Mesothelial cell of epicardium (in vitro differentiated cells): ENCODE data around the gene ZNF487. TPM values are rescaled to one million over a fixed set of nuclear protein-coding genes. Genes with fewer than 3 reads are reported as not detected.
"Not testable (repeated sequence)": the region's sequence is repeated elsewhere in the genome, so short reads cannot be mapped to it uniquely, and the experiment has no call there.

Source experiments
- DNase-seq, 2 experiments: peaks; one replicate each; pipeline ENCODE4 v3.0.0; 2021; ENCODE audit warnings: low spot score in 2 of 2; ENCODE audit not compliant: unreplicated experiment in 2 of 2
- H3K27ac Mint-ChIP-seq: 2 replicates; pipeline ENCODE4 v1.8.0; 2021; ENCODE audit warnings: mixed read lengths
- H3K27me3 Mint-ChIP-seq: 2 replicates; pipeline ENCODE4 v1.8.0; 2021; ENCODE audit warnings: low read depth, mixed read lengths
- H3K36me3 Mint-ChIP-seq: 2 replicates; pipeline ENCODE4 v1.8.0; 2021; ENCODE audit warnings: mixed read lengths
- H3K4me1 Mint-ChIP-seq: 2 replicates; pipeline ENCODE4 v1.8.0; 2021; ENCODE audit warnings: mixed read lengths
- H3K4me3 Mint-ChIP-seq: 2 replicates; pipeline ENCODE4 v1.8.0; 2021; ENCODE audit warnings: mild to moderate bottlenecking, moderate library complexity, mixed read lengths
- H3K9me3 Mint-ChIP-seq: 2 replicates; pipeline ENCODE4 v1.8.0; 2021; ENCODE audit warnings: mixed read lengths
- total RNA-seq: library from RNA; stranded (reverse); gene quantifications from 3 replicates; pipeline ENCODE4 v1.2.1, GENCODE V29; 2021
- TF ChIP-seq, protein P1 (sequence below): fragments of 200-600 bp; sonication (generic); IDR thresholded peaks from one replicate; pipeline ENCODE4 v1.5.0; 2021; ENCODE audit warnings: antibody characterized with exemption; ENCODE audit not compliant: unreplicated experiment

Gene ZNF487
- total RNA-seq, 1 donor from 2014 or later = 3.4 TPM

DNA sequence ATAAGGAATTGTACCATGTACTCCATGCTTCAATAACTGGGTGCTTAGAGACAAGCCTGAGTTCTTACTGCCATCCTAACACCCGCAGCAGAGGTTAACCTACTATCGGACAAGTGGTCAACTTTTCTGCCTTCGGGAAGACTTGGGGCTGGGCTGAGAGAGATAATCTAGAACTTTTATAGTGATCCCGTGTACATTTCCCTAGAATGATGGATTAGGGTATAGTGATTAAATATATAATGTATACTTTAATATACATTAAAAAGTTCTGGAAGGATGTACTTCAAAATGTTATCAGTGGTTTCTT, 15.8 kb upstream of the ZNF487 start:
- Mint-ChIP-seq H3K4me1 (peaks cover 14% of the 10 kb centered on the region), H3K4me3 (peak overlapping the region; percentile 81), H3K27me3 (no peaks in the 10 kb centered on the region), H3K9me3 (no peaks in the 10 kb centered on the region), H3K27ac (peak overlapping the region; percentile 92), H3K36me3 (no peaks in the 10 kb centered on the region)
- TF ChIP-seq, protein P1, sequence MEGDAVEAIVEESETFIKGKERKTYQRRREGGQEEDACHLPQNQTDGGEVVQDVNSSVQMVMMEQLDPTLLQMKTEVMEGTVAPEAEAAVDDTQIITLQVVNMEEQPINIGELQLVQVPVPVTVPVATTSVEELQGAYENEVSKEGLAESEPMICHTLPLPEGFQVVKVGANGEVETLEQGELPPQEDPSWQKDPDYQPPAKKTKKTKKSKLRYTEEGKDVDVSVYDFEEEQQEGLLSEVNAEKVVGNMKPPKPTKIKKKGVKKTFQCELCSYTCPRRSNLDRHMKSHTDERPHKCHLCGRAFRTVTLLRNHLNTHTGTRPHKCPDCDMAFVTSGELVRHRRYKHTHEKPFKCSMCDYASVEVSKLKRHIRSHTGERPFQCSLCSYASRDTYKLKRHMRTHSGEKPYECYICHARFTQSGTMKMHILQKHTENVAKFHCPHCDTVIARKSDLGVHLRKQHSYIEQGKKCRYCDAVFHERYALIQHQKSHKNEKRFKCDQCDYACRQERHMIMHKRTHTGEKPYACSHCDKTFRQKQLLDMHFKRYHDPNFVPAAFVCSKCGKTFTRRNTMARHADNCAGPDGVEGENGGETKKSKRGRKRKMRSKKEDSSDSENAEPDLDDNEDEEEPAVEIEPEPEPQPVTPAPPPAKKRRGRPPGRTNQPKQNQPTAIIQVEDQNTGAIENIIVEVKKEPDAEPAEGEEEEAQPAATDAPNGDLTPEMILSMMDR = no peak
- DNase-seq = no peak

DNA sequence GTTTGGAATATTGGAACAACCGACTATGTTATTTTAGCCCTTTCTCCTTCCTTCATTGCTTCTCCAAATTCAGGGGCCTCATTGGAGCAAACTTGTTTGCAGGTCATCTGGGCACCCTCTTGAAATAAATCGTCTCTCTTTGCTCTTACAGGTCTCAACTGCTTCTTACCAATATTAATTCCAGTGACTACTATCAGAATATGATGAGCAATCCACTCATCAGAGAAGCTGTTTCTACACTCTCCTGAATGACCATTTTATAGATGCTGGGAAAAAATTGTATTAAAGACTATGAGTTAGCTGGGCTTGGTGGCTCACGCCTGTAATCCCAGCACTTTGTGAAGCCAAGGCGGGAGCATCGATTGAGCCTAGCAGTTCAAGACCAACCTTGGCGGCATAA, 15.4 kb upstream of the ZNF487 start:
- no peak for DNase-seq
- H3K27me3 Mint-ChIP-seq = no peaks in the 10 kb centered on the region
- H3K27ac Mint-ChIP-seq = peak overlapping the region; percentile 47
- TF ChIP-seq, protein P1 = no peak
- no peaks in the 10 kb centered on the region for H3K9me3 Mint-ChIP-seq
- no peaks in the 10 kb centered on the region for H3K36me3 Mint-ChIP-seq
- no peak overlapping the region for H3K4me3 Mint-ChIP-seq
- H3K4me1 Mint-ChIP-seq = peaks cover 14% of the 10 kb centered on the region

DNA sequence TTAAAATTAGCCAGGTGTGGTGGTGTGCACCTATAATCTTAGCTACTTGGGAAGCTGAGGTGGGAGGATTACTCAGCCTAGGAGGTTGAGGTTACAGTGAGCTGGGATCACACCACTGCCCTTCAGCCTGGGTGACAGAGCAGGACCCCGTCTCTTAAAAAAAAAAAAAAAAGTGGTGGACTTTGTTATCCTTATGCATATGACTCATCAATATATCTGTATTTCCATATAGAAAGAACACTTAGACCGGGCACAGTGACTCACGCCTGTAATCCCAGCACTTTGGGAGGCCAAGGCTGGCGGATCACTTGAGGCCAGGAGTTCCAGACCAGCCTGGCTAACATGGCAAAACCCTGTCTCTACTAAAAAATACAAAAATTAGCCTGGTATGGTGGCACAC, 15.0 kb upstream of the ZNF487 start:
- H3K4me1 Mint-ChIP-seq = peaks cover 14% of the 10 kb centered on the region
- H3K9me3 Mint-ChIP-seq, H3K36me3 Mint-ChIP-seq, DNase-seq, H3K27me3 Mint-ChIP-seq, H3K27ac Mint-ChIP-seq, H3K4me3 Mint-ChIP-seq: not testable (repeated sequence)

DNA sequence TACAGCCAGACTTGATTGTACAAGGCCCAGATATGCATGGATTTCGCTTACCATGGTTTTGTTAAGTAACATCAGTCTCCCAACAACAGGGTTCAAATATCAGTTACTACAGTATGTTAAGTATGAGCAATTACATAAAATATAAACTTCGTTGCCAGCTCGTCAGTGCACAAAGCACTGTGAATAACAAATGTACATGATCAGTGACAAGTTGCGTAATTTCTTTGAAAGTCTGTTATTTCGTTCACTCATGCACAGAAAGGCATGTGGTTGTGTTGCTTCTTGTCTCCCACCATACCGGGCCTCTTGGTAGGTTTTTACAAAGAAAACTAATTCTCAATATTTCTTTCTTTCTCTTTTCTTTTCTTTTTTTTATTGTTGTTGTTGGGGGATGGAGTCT, 12.5 kb upstream of the ZNF487 start:
- TF ChIP-seq, protein P1 = no peak

DNA sequence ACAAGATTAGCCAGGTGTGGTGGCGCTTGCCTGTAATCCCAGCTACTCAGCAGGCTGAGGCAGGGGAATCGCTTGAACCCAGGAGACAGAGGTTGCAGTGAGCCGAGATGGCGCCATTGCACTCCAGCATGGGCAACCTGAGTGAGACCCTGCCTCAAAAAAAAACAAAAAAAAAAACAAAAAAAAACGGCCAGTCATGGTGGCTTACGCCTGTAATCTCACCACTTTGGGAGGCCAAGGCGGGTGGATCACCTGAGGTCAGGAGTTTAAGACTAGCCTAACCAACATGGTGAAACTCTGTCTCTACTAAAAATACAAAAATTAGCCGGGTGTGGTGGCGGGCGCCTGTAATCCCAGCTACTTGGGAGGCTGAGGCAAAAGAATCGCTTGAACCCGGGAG, 10.4 kb upstream of the ZNF487 start:
- not testable (repeated sequence) for DNase-seq, H3K4me3 Mint-ChIP-seq, H3K36me3 Mint-ChIP-seq, H3K27ac Mint-ChIP-seq, H3K27me3 Mint-ChIP-seq, H3K4me1 Mint-ChIP-seq, H3K9me3 Mint-ChIP-seq

More for the DNA sequence above, 12.5 kb upstream of the ZNF487 start:
- no peak for DNase-seq
- Mint-ChIP-seq H3K4me3 (no peak overlapping the region), H3K4me1 (peaks cover 12% of the 10 kb centered on the region), H3K36me3 (no peaks in the 10 kb centered on the region), H3K9me3 (no peaks in the 10 kb centered on the region), H3K27ac (no peak overlapping the region), H3K27me3 (no peaks in the 10 kb centered on the region)

DNA sequence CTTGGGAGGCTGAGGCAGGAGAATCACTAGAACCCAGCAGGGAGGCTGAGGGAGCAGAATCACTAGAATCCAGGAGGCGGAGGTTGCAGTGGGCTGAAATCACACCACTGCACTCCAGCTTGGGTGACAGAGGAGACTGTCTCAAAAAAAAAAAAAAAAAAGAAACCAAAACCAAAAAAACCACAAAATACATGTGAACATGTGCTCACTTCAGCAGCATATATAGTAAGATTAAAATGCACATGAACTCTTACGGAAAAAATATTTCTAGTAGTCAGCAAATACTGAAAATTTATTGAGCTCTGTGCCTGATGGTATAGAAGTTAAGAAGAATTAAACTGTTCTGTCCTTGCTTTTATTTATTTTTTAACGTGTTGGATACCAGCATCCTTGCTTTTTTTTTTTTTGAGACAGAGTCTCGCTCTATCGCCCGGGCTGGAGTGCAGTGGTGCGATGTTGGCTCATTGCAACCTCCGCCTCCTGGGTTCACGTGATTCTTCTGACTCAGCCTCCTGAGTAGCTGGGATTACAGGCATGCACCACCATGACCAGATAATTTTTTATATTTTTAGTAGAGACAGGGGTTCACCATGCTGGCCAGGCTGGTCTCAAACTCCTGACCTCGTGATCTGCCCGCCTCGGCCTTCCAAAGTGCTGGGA, 9.6 kb upstream of the ZNF487 start:
- Mint-ChIP-seq H3K4me1 (no peaks in the 10 kb centered on the region), H3K36me3 (no peaks in the 10 kb centered on the region), H3K9me3 (no peaks in the 10 kb centered on the region), H3K4me3 (no peak overlapping the region), H3K27me3 (no peaks in the 10 kb centered on the region), H3K27ac (no peak overlapping the region)
- DNase-seq = no peak
- TF ChIP-seq, protein P1 = no peak
